Right lung (tissue), 5 donors: ENCODE measurements around the gene GRN. TPM values are rescaled to one million over a fixed set of nuclear protein-coding genes. Genes with fewer than 3 reads are reported as not detected.

Experiments used
- polyA plus RNA-seq, 5 donors: library from polyadenylated mRNA; unstranded; fragments of 120-200 nt; gene quantifications; one replicate each; pipeline versions ENCODE4 v1.2.1 to v1.2.3, GENCODE V29; 2013; ENCODE audit warnings: inconsistent platforms in 1 of 5, low replicate concordance in 1 of 5; ENCODE audit not compliant: insufficient read length in 5 of 5, insufficient read depth in 1 of 5

GRN gene
- polyA plus RNA-seq, 5 donors, result 177 to 276 (median 210) TPM

Other genes with a start within 250 kb of the GRN start
- gene HDAC5, start 221.7 kb upstream of the GRN start, polyA plus RNA-seq, result 10 to 100 TPM; 43.3 to 60.6 (median 57.4) TPM
- gene HROB, start 203.4 kb upstream of the GRN start, polyA plus RNA-seq, result 1 to 10 TPM; 4.4 to 6.8 (median 5.5) TPM
- 1 to 10 TPM; 2.7 to 3.6 (median 2.7) TPM for gene ASB16, start 174.6 kb upstream of the GRN start, polyA plus RNA-seq
- gene TMUB2, start 158.3 kb upstream of the GRN start, polyA plus RNA-seq, result 10 to 100 TPM; 45.6 to 55.7 (median 53.3) TPM
- gene ATXN7L3, start 145.4 kb upstream of the GRN start, polyA plus RNA-seq, result 10 to 100 TPM; 50.4 to 72.3 (median 58.5) TPM
- 100 to 1,000 TPM in 4 of 5 donors, 10 to 100 TPM in 1; 99.8 to 129 (median 106) TPM for gene UBTF, start 125.6 kb upstream of the GRN start, polyA plus RNA-seq
- 10 to 100 TPM in 3 of 5 donors, 1 to 10 TPM in 2; 7.5 to 32.1 (median 12.0) TPM for gene SLC4A1, start 77.2 kb upstream of the GRN start, polyA plus RNA-seq
- 1 to 10 TPM; 1.6 to 4.3 (median 3.4) TPM for gene RUNDC3A, start 36.7 kb upstream of the GRN start, polyA plus RNA-seq
- 100 to 1,000 TPM in 1 of 5 donors, 10 to 100 TPM in 4; 53.0 to 104 (median 78.8) TPM for gene SLC25A39, start 20.5 kb upstream of the GRN start, polyA plus RNA-seq
- 10 to 100 TPM; 20.9 to 43.1 (median 29.5) TPM for gene FAM171A2, start 18.6 kb downstream of the GRN start, polyA plus RNA-seq
- gene ITGA2B, start 44.3 kb downstream of the GRN start, polyA plus RNA-seq, result 1 to 10 TPM; 6.4 to 8.2 (median 6.7) TPM
- gene GPATCH8, start 158.1 kb downstream of the GRN start, polyA plus RNA-seq, result 10 to 100 TPM; 38.5 to 54.9 (median 50.4) TPM
- gene FZD2, start 212.2 kb downstream of the GRN start, polyA plus RNA-seq, result 10 to 100 TPM; 21.6 to 34.5 (median 28.7) TPM